HEK293 (cell line): ENCODE results near the gene PSMD3.

Experiments used
- GLI2 ChIP-seq: fragments of 450-650 bp; formaldehyde crosslinking; IDR thresholded peaks from 2 replicates; pipeline ENCODE4; 2017; ENCODE audit warnings: missing biosample characterization, missing genetic modification characterization, low read depth, borderline replicate concordance
- GLIS2 ChIP-seq: fragments of 450-650 bp; formaldehyde crosslinking; IDR thresholded peaks from 2 replicates; pipeline ENCODE4 v1.5.1; 2016; ENCODE audit warnings: missing biosample characterization, missing genetic modification characterization
- KLF7 ChIP-seq: fragments of 450-650 bp; formaldehyde crosslinking; IDR thresholded peaks from 2 replicates; pipeline ENCODE4 v1.5.1; 2016; ENCODE audit warnings: missing biosample characterization, missing genetic modification characterization, borderline replicate concordance
- SP3 ChIP-seq: fragments of 450-650 bp; formaldehyde crosslinking; IDR thresholded peaks from 2 replicates; pipeline ENCODE4 v1.5.1; 2016; ENCODE audit warnings: missing biosample characterization, missing genetic modification characterization
- ZNF10 ChIP-seq: fragments of 450-650 bp; formaldehyde crosslinking; IDR thresholded peaks from 2 replicates; pipeline ENCODE4 v1.5.1; 2017; ENCODE audit warnings: missing biosample characterization, missing genetic modification characterization
- ZNF184 ChIP-seq: fragments of 450-650 bp; IDR thresholded peaks from 2 replicates; pipeline ENCODE4 v1.5.1; 2018; ENCODE audit warnings: missing biosample characterization, mild to moderate bottlenecking, missing genetic modification characterization
- ZNF2 ChIP-seq: fragments of 450-650 bp; formaldehyde crosslinking; IDR thresholded peaks from 2 replicates; pipeline ENCODE4 v1.5.1; 2016; ENCODE audit warnings: missing biosample characterization, missing genetic modification characterization
- ZNF202 ChIP-seq: fragments of 450-650 bp; formaldehyde crosslinking; IDR thresholded peaks from 2 replicates; pipeline ENCODE4 v1.5.1; 2016; ENCODE audit warnings: missing biosample characterization, missing genetic modification characterization, borderline replicate concordance
- ZNF211 ChIP-seq: fragments of 450-650 bp; formaldehyde crosslinking; IDR thresholded peaks from 2 replicates; pipeline ENCODE4 v1.5.1; 2016; ENCODE audit warnings: low read depth, missing biosample characterization, missing genetic modification characterization
- ZNF223 ChIP-seq: fragments of 450-650 bp; formaldehyde crosslinking; IDR thresholded peaks from 2 replicates; pipeline ENCODE4 v1.5.1; 2016; ENCODE audit warnings: missing biosample characterization, missing genetic modification characterization
- ZNF23 ChIP-seq: fragments of 450-650 bp; formaldehyde crosslinking; IDR thresholded peaks from 2 replicates; pipeline ENCODE4 v1.5.1; 2016; ENCODE audit warnings: missing biosample characterization, missing genetic modification characterization, borderline replicate concordance
- ZNF24 ChIP-seq: fragments of 450-650 bp; formaldehyde crosslinking; IDR thresholded peaks from 2 replicates; pipeline ENCODE4 v1.5.1; 2016; ENCODE audit warnings: missing biosample characterization, missing genetic modification characterization
- ZNF302 ChIP-seq: fragments of 450-650 bp; formaldehyde crosslinking; IDR thresholded peaks from 2 replicates; pipeline ENCODE4 v1.5.1; 2016; ENCODE audit warnings: missing biosample characterization, missing genetic modification characterization, low read depth
- ZNF311 ChIP-seq: fragments of 450-650 bp; formaldehyde crosslinking; IDR thresholded peaks from 2 replicates; pipeline ENCODE4 v1.5.1; 2017; ENCODE audit warnings: missing biosample characterization, missing genetic modification characterization, borderline replicate concordance
- ZNF37A ChIP-seq: fragments of 450-650 bp; IDR thresholded peaks from 2 replicates; pipeline ENCODE4 v1.5.1; 2018; ENCODE audit warnings: missing biosample characterization, missing genetic modification characterization
- ZNF426 ChIP-seq: fragments of 450-650 bp; formaldehyde crosslinking; IDR thresholded peaks from 2 replicates; pipeline ENCODE4 v1.5.1; 2017; ENCODE audit warnings: missing biosample characterization, missing genetic modification characterization, mild to moderate bottlenecking, inconsistent platforms, moderate library complexity
- ZNF521 ChIP-seq: fragments of 450-650 bp; formaldehyde crosslinking; IDR thresholded peaks from 2 replicates; pipeline ENCODE4 v1.5.1; 2017; ENCODE audit warnings: missing biosample characterization, mild to moderate bottlenecking, missing genetic modification characterization
- ZNF530 ChIP-seq: fragments of 450-650 bp; formaldehyde crosslinking; IDR thresholded peaks from 2 replicates; pipeline ENCODE4 v1.5.1; 2016; ENCODE audit warnings: low read depth, missing biosample characterization, missing genetic modification characterization
- ZNF585B ChIP-seq: fragments of 450-650 bp; formaldehyde crosslinking; IDR thresholded peaks from 2 replicates; pipeline ENCODE4 v1.5.1; 2016; ENCODE audit warnings: missing biosample characterization, missing genetic modification characterization
- ZNF76 ChIP-seq: fragments of 450-650 bp; formaldehyde crosslinking; IDR thresholded peaks from 2 replicates; pipeline ENCODE4; 2016; ENCODE audit warnings: low read depth, missing biosample characterization, missing genetic modification characterization, borderline replicate concordance
- ZSCAN30 ChIP-seq: fragments of 450-650 bp; IDR thresholded peaks from 2 replicates; pipeline ENCODE4 v1.5.1; 2018; ENCODE audit warnings: missing biosample characterization, mild to moderate bottlenecking, missing genetic modification characterization, moderate library complexity
- TF ChIP-seq, protein P1 (sequence below): fragments of 450-650 bp; formaldehyde crosslinking; IDR thresholded peaks from 2 replicates; pipeline ENCODE4 v1.5.1; 2016; ENCODE audit warnings: missing biosample characterization, missing genetic modification characterization
- TF ChIP-seq, protein P2 (sequence below): fragments of 450-650 bp; formaldehyde crosslinking; IDR thresholded peaks from 2 replicates; pipeline ENCODE4 v1.5.1; 2016; ENCODE audit warnings: missing biosample characterization, missing genetic modification characterization
- TF ChIP-seq, protein P3 (sequence below): fragments of 450-650 bp; formaldehyde crosslinking; IDR thresholded peaks from 2 replicates; pipeline ENCODE4 v1.5.1; 2016; ENCODE audit warnings: missing biosample characterization, missing genetic modification characterization
- TF ChIP-seq, protein P4 (sequence below): fragments of 450-650 bp; formaldehyde crosslinking; IDR thresholded peaks from 2 replicates; pipeline ENCODE4; 2016; ENCODE audit warnings: missing biosample characterization, missing genetic modification characterization
- TF ChIP-seq, protein P5 (sequence below): fragments of 450-650 bp; formaldehyde crosslinking; IDR thresholded peaks from 2 replicates; pipeline ENCODE4 v1.5.1; 2016; ENCODE audit warnings: missing biosample characterization, missing genetic modification characterization
- TF ChIP-seq, protein P6 (sequence below): fragments of 450-650 bp; formaldehyde crosslinking; IDR thresholded peaks from 2 replicates; pipeline ENCODE4 v1.5.1; 2017; ENCODE audit warnings: missing biosample characterization, missing genetic modification characterization

PSMD3 gene

DNA sequence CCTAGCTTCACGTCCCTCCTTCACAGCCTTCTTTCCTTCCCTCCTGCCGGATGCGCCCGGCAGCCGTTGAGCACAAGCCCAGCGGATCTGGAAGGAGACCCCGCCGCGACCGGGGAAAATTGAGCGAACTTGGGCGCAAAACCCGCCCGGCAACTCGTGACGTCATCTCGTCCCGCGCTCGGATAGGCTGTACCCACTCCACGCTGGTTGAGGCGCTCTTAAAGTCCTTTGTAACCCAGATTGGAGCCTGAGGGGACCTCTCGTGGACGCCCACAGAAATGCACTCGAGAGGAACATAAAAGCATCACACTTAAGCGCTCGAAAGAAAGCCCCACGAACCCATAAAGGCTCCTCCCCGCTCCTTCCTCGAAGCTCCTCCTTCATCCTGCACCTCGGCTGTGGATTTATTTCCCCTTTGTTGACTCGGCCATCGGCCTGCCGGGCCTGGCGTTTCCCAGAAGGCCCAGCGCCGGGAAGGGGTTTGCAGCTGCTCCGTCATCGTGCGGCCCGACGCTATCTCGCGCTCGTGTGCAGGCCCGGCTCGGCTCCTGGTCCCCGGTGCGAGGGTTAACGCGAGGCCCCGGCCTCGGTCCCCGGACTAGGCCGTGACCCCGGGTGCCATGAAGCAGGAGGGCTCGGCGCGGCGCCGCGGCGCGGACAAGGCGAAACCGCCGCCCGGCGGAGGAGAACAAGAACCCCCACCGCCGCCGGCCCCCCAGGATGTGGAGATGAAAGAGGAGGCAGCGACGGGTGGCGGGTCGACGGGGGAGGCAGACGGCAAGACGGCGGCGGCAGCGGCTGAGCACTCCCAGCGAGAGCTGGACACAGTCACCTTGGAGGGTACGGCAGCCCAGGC, at the start of gene PSMD3 (continued):
- TF ChIP-seq ZSCAN30: peak; percentile 96
- peak; percentile 82 for TF ChIP-seq ZNF10
- TF ChIP-seq ZNF37A (tag by site-specific recombination): no peak; the same call in 1 of the 2 replicates
- peak; percentile 92 for TF ChIP-seq GLIS2 (tag by site-specific recombination)
- TF ChIP-seq ZNF521 (tag by site-specific recombination): no peak
- peak; percentile 31 for TF ChIP-seq ZNF585B (tag by site-specific recombination)
- no peak for TF ChIP-seq ZNF211 (tag by site-specific recombination)
- TF ChIP-seq ZNF530 (tag by site-specific recombination): no peak
- TF ChIP-seq ZNF302: 0 out of 2 replicates have a peak, but pooled peaks have one; percentile 2
- TF ChIP-seq SP3 (tag by site-specific recombination): peak; percentile 90
- TF ChIP-seq ZNF24 (tag by site-specific recombination): peak; percentile 94
- no peak for TF ChIP-seq GLI2 (tag by site-specific recombination)
- TF ChIP-seq, protein P1, sequence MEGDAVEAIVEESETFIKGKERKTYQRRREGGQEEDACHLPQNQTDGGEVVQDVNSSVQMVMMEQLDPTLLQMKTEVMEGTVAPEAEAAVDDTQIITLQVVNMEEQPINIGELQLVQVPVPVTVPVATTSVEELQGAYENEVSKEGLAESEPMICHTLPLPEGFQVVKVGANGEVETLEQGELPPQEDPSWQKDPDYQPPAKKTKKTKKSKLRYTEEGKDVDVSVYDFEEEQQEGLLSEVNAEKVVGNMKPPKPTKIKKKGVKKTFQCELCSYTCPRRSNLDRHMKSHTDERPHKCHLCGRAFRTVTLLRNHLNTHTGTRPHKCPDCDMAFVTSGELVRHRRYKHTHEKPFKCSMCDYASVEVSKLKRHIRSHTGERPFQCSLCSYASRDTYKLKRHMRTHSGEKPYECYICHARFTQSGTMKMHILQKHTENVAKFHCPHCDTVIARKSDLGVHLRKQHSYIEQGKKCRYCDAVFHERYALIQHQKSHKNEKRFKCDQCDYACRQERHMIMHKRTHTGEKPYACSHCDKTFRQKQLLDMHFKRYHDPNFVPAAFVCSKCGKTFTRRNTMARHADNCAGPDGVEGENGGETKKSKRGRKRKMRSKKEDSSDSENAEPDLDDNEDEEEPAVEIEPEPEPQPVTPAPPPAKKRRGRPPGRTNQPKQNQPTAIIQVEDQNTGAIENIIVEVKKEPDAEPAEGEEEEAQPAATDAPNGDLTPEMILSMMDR (tag by site-specific recombination): peak; percentile 64; the same call in 1 of the 2 replicates
- peak; percentile 98 for TF ChIP-seq ZNF76
- TF ChIP-seq, protein P2, sequence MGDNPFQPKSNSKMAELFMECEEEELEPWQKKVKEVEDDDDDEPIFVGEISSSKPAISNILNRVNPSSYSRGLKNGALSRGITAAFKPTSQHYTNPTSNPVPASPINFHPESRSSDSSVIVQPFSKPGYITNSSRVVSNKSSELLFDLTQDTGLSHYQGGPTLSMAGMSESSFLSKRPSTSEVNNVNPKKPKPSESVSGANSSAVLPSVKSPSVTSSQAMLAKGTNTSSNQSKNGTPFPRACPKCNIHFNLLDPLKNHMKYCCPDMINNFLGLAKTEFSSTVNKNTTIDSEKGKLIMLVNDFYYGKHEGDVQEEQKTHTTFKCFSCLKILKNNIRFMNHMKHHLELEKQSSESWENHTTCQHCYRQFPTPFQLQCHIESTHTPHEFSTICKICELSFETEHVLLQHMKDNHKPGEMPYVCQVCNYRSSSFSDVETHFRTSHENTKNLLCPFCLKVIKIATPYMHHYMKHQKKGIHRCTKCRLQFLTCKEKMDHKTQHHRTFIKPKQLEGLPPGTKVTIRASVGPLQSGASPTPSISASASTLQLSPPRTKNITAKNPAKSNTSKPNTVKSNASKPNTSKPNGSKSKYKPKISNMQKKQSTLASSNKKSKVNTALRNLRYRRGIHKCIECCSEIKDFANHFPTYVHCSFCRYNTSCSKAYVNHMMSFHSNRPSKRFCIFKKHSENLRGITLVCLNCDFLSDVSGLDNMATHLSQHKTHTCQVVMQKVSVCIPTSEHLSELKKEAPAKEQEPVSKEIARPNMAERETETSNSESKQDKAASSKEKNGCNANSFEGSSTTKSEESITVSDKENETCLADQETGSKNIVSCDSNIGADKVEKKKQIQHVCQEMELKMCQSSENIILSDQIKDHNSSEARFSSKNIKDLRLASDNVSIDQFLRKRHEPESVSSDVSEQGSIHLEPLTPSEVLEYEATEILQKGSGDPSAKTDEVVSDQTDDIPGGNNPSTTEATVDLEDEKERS: no peak
- no peak for TF ChIP-seq ZNF311 (tag by site-specific recombination)
- TF ChIP-seq, protein P3, sequence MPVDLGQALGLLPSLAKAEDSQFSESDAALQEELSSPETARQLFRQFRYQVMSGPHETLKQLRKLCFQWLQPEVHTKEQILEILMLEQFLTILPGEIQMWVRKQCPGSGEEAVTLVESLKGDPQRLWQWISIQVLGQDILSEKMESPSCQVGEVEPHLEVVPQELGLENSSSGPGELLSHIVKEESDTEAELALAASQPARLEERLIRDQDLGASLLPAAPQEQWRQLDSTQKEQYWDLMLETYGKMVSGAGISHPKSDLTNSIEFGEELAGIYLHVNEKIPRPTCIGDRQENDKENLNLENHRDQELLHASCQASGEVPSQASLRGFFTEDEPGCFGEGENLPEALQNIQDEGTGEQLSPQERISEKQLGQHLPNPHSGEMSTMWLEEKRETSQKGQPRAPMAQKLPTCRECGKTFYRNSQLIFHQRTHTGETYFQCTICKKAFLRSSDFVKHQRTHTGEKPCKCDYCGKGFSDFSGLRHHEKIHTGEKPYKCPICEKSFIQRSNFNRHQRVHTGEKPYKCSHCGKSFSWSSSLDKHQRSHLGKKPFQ (tag by site-specific recombination): no peak
- TF ChIP-seq ZNF223: no peak
- TF ChIP-seq ZNF426 (tag by site-specific recombination): no peak
- TF ChIP-seq, protein P4, sequence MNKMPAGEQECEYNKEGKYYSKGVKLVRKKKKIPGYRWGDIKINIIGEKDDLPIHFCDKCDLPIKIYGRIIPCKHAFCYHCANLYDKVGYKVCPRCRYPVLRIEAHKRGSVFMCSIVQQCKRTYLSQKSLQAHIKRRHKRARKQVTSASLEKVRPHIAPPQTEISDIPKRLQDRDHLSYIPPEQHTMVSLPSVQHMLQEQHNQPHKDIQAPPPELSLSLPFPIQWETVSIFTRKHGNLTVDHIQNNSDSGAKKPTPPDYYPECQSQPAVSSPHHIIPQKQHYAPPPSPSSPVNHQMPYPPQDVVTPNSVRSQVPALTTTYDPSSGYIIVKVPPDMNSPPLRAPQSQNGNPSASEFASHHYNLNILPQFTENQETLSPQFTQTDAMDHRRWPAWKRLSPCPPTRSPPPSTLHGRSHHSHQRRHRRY (tag by site-specific recombination): peak; percentile 85; the same call in 1 of the 2 replicates
- TF ChIP-seq ZNF2 (tag by site-specific recombination): peak; percentile 96
- TF ChIP-seq ZNF23: no peak
- TF ChIP-seq, protein P5, sequence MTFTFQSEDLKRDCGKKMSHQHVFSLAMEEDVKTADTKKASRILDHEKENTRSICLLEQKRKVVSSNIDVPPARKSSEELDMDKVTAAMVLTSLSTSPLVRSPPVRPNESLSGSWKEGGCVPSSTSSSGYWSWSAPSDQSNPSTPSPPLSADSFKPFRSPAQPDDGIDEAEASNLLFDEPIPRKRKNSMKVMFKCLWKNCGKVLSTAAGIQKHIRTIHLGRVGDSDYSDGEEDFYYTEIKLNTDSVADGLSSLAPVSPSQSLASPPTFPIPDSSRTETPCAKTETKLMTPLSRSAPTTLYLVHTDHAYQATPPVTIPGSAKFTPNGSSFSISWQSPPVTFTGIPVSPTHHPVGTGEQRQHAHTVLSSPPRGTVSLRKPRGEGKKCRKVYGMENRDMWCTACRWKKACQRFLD: peak; percentile 73; the same call in 1 of the 2 replicates
- TF ChIP-seq ZNF184 (tag by site-specific recombination): peak; percentile 87; the same call in 1 of the 2 replicates
- no peak for TF ChIP-seq ZNF202 (tag by site-specific recombination)
- TF ChIP-seq, protein P6, sequence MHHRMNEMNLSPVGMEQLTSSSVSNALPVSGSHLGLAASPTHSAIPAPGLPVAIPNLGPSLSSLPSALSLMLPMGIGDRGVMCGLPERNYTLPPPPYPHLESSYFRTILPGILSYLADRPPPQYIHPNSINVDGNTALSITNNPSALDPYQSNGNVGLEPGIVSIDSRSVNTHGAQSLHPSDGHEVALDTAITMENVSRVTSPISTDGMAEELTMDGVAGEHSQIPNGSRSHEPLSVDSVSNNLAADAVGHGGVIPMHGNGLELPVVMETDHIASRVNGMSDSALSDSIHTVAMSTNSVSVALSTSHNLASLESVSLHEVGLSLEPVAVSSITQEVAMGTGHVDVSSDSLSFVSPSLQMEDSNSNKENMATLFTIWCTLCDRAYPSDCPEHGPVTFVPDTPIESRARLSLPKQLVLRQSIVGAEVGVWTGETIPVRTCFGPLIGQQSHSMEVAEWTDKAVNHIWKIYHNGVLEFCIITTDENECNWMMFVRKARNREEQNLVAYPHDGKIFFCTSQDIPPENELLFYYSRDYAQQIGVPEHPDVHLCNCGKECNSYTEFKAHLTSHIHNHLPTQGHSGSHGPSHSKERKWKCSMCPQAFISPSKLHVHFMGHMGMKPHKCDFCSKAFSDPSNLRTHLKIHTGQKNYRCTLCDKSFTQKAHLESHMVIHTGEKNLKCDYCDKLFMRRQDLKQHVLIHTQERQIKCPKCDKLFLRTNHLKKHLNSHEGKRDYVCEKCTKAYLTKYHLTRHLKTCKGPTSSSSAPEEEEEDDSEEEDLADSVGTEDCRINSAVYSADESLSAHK (tag by site-specific recombination): peak; percentile 20; the same call in 1 of the 2 replicates
- TF ChIP-seq KLF7 (tag by site-specific recombination): no peak; the same call in 1 of the 2 replicates
